Measurements from ENCODE around the gene PTPRM. TPM values are rescaled to one million over a fixed set of nuclear protein-coding genes. Genes with fewer than 3 reads are reported as not detected.

Gene PTPRM
- polyA plus RNA-seq, 1 of the 3 experiments (the other 2 are of a cell fraction) = 16.0 TPM

DNA sequence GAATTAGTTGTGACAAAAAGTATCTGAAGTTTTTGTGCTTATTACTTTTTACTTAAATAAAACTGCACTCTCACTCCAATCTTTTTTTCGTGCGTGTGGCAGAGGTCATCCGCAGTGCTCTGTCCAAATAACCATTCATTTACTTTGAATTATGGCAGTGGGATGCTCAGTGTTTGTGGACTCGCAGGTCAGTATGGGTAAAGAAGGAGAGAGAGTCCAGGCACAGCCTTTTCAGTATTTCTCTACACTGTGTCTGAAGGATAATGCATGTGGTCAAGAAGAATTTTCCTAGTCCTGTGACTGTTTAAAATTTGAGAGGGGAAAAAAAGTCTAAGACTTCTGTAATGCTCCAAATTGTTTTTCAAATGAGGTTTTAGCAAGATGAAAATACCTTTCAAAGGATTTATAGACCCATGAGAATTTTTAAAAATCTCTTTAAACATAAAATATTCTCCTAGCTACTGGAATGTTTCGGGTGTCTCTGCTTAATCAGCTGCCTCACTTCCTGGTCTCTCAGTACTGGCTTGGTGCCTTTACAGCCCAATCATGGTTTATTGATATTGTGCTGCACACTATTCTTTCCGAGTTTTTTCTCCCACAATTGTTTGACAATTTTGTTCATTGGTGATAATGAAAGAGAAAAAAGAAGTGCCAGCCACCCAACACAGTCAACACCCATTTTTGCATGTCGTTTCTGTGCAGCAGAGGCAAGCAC, 453.2 kb downstream of the PTPRM start:
- Histone ChIP-seq H3K4me2 (no peak overlapping the region), H3K27me3 (ENCODE audit: insufficient read depth) (no peaks in the 10 kb centered on the region), H3K27ac (ENCODE audit: low read depth in 2 of 2, low read length in 1 of 2) (no peak overlapping the region), H3K4me1 (ENCODE audit: control insufficient read depth in 1 of 2, insufficient read depth in 2 of 2, low read depth in 1 of 2, low read length in 1 of 2) (peaks cover 0 to 5% of the 10 kb centered on the region in 2 experiments; a peak in 1 of 4 replicates), H3K36me3 (replicated peaks in 1 of 2; ENCODE audit: control insufficient read depth in 1 of 2, insufficient read depth in 2 of 2, low read length in 1 of 2) (no peaks in the 10 kb centered on the region), H3K9me3 (no peaks in the 10 kb centered on the region), H3K79me2 (ENCODE audit: insufficient read depth) (no peaks in the 10 kb centered on the region), H3K4me3 (ENCODE audit: low read depth in 2 of 2, low read length in 1 of 2) (no peak overlapping the region), H3F3A (replicated peaks; ENCODE audit: insufficient read depth) (no peaks in the 10 kb centered on the region), H3K9me2 (no peaks in the 10 kb centered on the region), H2AFZ (ENCODE audit: low read depth) (no peak overlapping the region), H3K9ac (no peak overlapping the region), H4K20me1 (ENCODE audit: insufficient read depth) (no peaks in the 10 kb centered on the region)
- ChIA-PET POLR2A (no interaction called here), CTCF (no interaction called here)
- no peak for DNase-seq
- WGBS (ENCODE audit: low lambda C conversion rate) = 61% methylated on average over 7 of the region's 7 CpGs
- TF ChIP-seq, protein P1, sequence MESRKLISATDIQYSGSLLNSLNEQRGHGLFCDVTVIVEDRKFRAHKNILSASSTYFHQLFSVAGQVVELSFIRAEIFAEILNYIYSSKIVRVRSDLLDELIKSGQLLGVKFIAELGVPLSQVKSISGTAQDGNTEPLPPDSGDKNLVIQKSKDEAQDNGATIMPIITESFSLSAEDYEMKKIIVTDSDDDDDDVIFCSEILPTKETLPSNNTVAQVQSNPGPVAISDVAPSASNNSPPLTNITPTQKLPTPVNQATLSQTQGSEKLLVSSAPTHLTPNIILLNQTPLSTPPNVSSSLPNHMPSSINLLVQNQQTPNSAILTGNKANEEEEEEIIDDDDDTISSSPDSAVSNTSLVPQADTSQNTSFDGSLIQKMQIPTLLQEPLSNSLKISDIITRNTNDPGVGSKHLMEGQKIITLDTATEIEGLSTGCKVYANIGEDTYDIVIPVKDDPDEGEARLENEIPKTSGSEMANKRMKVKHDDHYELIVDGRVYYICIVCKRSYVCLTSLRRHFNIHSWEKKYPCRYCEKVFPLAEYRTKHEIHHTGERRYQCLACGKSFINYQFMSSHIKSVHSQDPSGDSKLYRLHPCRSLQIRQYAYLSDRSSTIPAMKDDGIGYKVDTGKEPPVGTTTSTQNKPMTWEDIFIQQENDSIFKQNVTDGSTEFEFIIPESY (IDR thresholded peaks at IDR 0.05; ENCODE audit: borderline replicate concordance, low read depth) = no peak
- no peak for TF ChIP-seq POLR2AphosphoS5 (IDR thresholded peaks at IDR 0.05; ENCODE audit: low read depth, low read length)
- TF ChIP-seq SIN3A (IDR thresholded peaks at IDR 0.05; ENCODE audit: borderline replicate concordance, low read depth, low read length) = no peak
- TF ChIP-seq MXI1 (IDR thresholded peaks at IDR 0.05; ENCODE audit: low read depth, low read length) = no peak
- TF ChIP-seq TEAD4 (IDR thresholded peaks at IDR 0.05; ENCODE audit: borderline replicate concordance, insufficient read depth) = no peak
- no peak for TF ChIP-seq YY1 (IDR thresholded peaks at IDR 0.05; ENCODE audit: low read depth)
- no peak for TF ChIP-seq FOSL2 (IDR thresholded peaks at IDR 0.05; ENCODE audit: borderline replicate concordance, low read depth)
- no peak for TF ChIP-seq SMC3 (IDR thresholded peaks at IDR 0.05; ENCODE audit: low read depth, low read length)
- TF ChIP-seq, protein P2, sequence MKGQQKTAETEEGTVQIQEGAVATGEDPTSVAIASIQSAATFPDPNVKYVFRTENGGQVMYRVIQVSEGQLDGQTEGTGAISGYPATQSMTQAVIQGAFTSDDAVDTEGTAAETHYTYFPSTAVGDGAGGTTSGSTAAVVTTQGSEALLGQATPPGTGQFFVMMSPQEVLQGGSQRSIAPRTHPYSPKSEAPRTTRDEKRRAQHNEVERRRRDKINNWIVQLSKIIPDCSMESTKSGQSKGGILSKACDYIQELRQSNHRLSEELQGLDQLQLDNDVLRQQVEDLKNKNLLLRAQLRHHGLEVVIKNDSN (IDR thresholded peaks at IDR 0.05; ENCODE audit: borderline replicate concordance, low read depth) = no peak
- TF ChIP-seq JUND (IDR thresholded peaks at IDR 0.05) = no peak
- TF ChIP-seq, protein P3, sequence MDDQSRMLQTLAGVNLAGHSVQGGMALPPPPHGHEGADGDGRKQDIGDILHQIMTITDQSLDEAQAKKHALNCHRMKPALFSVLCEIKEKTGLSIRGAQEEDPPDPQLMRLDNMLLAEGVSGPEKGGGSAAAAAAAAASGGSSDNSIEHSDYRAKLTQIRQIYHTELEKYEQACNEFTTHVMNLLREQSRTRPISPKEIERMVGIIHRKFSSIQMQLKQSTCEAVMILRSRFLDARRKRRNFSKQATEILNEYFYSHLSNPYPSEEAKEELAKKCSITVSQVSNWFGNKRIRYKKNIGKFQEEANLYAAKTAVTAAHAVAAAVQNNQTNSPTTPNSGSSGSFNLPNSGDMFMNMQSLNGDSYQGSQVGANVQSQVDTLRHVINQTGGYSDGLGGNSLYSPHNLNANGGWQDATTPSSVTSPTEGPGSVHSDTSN (IDR thresholded peaks at IDR 0.05) = no peak
- TF ChIP-seq RAD21 (IDR thresholded peaks at IDR 0.05; ENCODE audit: low read length) = no peak

DNA sequence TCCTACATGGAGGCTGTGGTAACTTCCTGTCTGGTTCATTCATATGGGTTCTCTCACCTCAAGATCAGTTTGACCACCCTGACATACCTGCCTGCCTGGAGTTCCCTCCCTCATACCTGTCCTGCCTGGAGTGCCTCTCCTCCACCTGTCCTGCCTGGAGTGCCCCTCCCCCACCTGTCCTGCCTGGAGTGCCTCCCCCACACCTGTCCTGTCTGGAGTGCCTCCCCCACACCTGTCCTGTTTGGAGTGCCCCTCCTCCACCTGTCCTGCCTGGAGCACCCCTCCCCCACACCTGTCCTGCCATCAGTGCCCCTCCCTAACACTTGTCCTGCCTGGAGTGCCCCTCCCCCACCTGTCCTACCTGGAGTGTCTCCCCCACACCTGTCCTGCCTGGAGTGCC, 461.9 kb downstream of the PTPRM start:
- H3K36me3 ChIP-seq (replicated peaks in 1 of 2; ENCODE audit: control insufficient read depth in 1 of 2, insufficient read depth in 2 of 2, low read length in 1 of 2) = no peaks in the 10 kb centered on the region
- H3K4me1 ChIP-seq (ENCODE audit: control insufficient read depth in 1 of 2, insufficient read depth in 2 of 2, low read depth in 1 of 2, low read length in 1 of 2) = peaks cover 0 to 20% of the 10 kb centered on the region in 2 experiments; a peak in 2 of 4 replicates
- DNase-seq = no peak
- no peaks in the 10 kb centered on the region for H3F3A ChIP-seq (replicated peaks; ENCODE audit: insufficient read depth)
- no peaks in the 10 kb centered on the region for H3K9me3 ChIP-seq
- ChIA-PET CTCF (no interaction called here), POLR2A (no interaction called here)
- H3K4me2 ChIP-seq = no peak overlapping the region
- no peaks in the 10 kb centered on the region for H4K20me1 ChIP-seq (ENCODE audit: insufficient read depth)
- no peak overlapping the region for H3K27ac ChIP-seq (ENCODE audit: low read depth in 2 of 2, low read length in 1 of 2)
- H3K9me2 ChIP-seq = no peaks in the 10 kb centered on the region
- no peak overlapping the region for H2AFZ ChIP-seq (ENCODE audit: low read depth)
- no peaks in the 10 kb centered on the region for H3K79me2 ChIP-seq (ENCODE audit: insufficient read depth)
- no peaks in the 10 kb centered on the region for H3K27me3 ChIP-seq (ENCODE audit: insufficient read depth)
- H3K9ac ChIP-seq = no peak overlapping the region
- H3K4me3 ChIP-seq (ENCODE audit: low read depth in 2 of 2, low read length in 1 of 2) = no peak overlapping the region
- TF ChIP-seq FOXM1 (IDR thresholded peaks at IDR 0.05; ENCODE audit: low read depth) (no peak), RCOR1 (IDR thresholded peaks at IDR 0.05; ENCODE audit: low read length) (no peak), TEAD4 (IDR thresholded peaks at IDR 0.05; ENCODE audit: borderline replicate concordance, insufficient read depth) (no peak), POLR2AphosphoS5 (IDR thresholded peaks at IDR 0.05; ENCODE audit: low read depth, low read length) (no peak), SMC3 (IDR thresholded peaks at IDR 0.05; ENCODE audit: low read depth, low read length) (no peak), MEF2A (IDR thresholded peaks at IDR 0.05; ENCODE audit: borderline replicate concordance, low read depth) (no peak), FOSL2 (IDR thresholded peaks at IDR 0.05; ENCODE audit: borderline replicate concordance, low read depth) (no peak), TAF1 (IDR thresholded peaks at IDR 0.05; ENCODE audit: borderline replicate concordance, low read depth, low read length) (no peak), JUND (IDR thresholded peaks at IDR 0.05) (no peak), YY1 (IDR thresholded peaks at IDR 0.05; ENCODE audit: low read depth) (no peak)
- TF ChIP-seq, protein P4, sequence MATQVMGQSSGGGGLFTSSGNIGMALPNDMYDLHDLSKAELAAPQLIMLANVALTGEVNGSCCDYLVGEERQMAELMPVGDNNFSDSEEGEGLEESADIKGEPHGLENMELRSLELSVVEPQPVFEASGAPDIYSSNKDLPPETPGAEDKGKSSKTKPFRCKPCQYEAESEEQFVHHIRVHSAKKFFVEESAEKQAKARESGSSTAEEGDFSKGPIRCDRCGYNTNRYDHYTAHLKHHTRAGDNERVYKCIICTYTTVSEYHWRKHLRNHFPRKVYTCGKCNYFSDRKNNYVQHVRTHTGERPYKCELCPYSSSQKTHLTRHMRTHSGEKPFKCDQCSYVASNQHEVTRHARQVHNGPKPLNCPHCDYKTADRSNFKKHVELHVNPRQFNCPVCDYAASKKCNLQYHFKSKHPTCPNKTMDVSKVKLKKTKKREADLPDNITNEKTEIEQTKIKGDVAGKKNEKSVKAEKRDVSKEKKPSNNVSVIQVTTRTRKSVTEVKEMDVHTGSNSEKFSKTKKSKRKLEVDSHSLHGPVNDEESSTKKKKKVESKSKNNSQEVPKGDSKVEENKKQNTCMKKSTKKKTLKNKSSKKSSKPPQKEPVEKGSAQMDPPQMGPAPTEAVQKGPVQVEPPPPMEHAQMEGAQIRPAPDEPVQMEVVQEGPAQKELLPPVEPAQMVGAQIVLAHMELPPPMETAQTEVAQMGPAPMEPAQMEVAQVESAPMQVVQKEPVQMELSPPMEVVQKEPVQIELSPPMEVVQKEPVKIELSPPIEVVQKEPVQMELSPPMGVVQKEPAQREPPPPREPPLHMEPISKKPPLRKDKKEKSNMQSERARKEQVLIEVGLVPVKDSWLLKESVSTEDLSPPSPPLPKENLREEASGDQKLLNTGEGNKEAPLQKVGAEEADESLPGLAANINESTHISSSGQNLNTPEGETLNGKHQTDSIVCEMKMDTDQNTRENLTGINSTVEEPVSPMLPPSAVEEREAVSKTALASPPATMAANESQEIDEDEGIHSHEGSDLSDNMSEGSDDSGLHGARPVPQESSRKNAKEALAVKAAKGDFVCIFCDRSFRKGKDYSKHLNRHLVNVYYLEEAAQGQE (IDR thresholded peaks at IDR 0.05; ENCODE audit: low read depth, low read length) = no peak
- TF ChIP-seq, protein P5, sequence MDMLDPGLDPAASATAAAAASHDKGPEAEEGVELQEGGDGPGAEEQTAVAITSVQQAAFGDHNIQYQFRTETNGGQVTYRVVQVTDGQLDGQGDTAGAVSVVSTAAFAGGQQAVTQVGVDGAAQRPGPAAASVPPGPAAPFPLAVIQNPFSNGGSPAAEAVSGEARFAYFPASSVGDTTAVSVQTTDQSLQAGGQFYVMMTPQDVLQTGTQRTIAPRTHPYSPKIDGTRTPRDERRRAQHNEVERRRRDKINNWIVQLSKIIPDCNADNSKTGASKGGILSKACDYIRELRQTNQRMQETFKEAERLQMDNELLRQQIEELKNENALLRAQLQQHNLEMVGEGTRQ (IDR thresholded peaks at IDR 0.05; ENCODE audit: borderline replicate concordance, low read depth, low read length) = no peak
